Kidney epithelial cell (primary cell): ENCODE data around the gene PTGES3L. TPM values are rescaled to one million over a fixed set of nuclear protein-coding genes. Genes with fewer than 3 reads are reported as not detected.
"Not testable (repeated sequence)": the region's sequence is repeated elsewhere in the genome, so short reads cannot be mapped to it uniquely, and the experiment has no call there.

ENCODE experiments used
- DNase-seq: peaks from one replicate; pipeline ENCODE4 v3.0.0-alpha.2; 2010; ENCODE audit warnings: low read depth
- H3K27me3 ChIP-seq: 2 replicates; pipeline ENCODE4 v1.6.0; 2011; ENCODE audit warnings: low read length; ENCODE audit not compliant: control insufficient read depth, insufficient read depth
- H3K36me3 ChIP-seq: 2 replicates; pipeline ENCODE4 v1.5.1; 2011; ENCODE audit warnings: low read length; ENCODE audit not compliant: control insufficient read depth, insufficient read depth
- H3K4me3 ChIP-seq: 2 replicates; pipeline ENCODE4 v1.5.1; 2011; ENCODE audit warnings: low read depth, mild to moderate bottlenecking, control low read depth, low read length
- CTCF ChIP-seq: IDR thresholded peaks from 2 replicates; pipeline ENCODE4 v1.5.1; 2011; ENCODE audit warnings: mild to moderate bottlenecking, moderate library complexity, low read length, control low read depth, inconsistent platforms; ENCODE audit not compliant: insufficient read depth, poor library complexity, severe bottlenecking
- total RNA-seq: library from RNA; depleted of rRNA; stranded (reverse); fragments of >200 nt; gene quantifications from 2 replicates; pipeline ENCODE4 v1.2.3, GENCODE V29; 2015

PTGES3L gene
- total RNA-seq, 1 donor from 2014 or later: 1.2 TPM

DNA sequence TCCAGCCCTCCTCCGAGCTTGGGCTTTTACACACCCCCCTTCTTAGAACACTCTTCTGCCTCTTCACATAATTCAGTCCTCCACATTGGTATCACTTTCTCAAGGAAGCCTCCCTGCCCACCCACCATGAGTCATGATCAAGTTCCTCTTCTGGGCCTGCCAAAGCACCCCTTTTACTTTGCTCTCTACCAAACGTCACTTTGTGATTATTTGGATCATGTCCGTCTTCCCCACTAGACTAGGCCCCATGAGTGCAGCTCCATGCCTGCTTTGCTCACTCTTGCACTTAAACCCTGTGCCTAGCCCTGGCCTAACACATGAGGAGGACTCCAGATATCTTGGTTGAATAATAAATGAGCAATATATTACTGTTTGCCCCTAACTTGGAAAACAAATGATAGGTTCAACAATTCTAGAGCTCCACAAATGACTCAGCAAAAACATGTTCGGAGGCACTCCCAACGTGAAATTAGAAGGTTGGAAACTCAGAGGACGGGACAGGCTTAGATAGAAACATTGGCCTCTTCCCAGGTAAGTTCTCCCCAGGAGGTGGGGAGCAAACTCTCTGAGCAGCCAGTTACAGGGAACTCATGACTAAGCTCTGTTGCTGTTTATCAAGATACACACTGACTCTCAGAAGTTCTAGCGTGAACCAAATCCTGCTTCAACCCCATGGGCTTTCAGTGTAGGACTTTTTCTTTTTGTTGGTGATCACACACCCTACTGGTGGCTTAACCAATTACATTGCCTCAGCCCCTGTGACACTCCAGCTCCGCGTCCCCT is 51.0 kb downstream of the PTGES3L start:
- peak; percentile 45 for DNase-seq
- Histone ChIP-seq H3K4me3 (no peak overlapping the region), H3K36me3 (no peaks in the 10 kb centered on the region), H3K27me3 (peaks cover 2% of the 10 kb centered on the region)
- peak; percentile 57 for TF ChIP-seq CTCF

DNA sequence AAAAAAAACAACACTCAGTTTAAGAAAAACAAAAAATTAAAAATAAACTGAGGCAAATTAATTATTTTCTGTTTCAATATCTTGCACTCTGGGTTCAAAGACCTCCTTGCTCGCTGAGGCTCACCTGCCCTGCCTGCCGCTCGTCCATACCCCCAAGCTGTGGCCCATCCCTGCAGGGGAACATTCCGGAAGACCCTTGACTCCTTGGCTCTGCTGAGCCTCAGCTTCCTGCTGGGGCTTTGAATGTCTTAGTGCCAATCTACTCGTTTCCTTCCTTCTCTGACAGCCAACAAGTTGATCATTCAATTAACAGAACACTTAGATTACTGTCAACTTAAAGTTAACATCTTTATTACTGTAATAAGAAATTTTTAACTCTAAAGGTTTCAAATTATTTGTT is 55.0 kb downstream of the PTGES3L start:
- no peaks in the 10 kb centered on the region for H3K27me3 ChIP-seq
- no peaks in the 10 kb centered on the region for H3K36me3 ChIP-seq
- H3K4me3 ChIP-seq: no peak overlapping the region
- DNase-seq: no peak
- no peak for TF ChIP-seq CTCF

GRCh38 chr17:42923472-42923871 is 56.4 kb downstream of the PTGES3L start:
- not testable (repeated sequence) for H3K4me3 ChIP-seq, DNase-seq, H3K27me3 ChIP-seq, H3K36me3 ChIP-seq

- Histone ChIP-seq H3K27me3 (no peaks in the 10 kb centered on the region), H3K4me3 (no peak overlapping the region), H3K36me3 (no peaks in the 10 kb centered on the region)
- TF ChIP-seq CTCF: no peak
- no peak for DNase-seq
Observed at GRCh38 chr17:42922294-42922693, 57.6 kb downstream of the PTGES3L start.

DNA sequence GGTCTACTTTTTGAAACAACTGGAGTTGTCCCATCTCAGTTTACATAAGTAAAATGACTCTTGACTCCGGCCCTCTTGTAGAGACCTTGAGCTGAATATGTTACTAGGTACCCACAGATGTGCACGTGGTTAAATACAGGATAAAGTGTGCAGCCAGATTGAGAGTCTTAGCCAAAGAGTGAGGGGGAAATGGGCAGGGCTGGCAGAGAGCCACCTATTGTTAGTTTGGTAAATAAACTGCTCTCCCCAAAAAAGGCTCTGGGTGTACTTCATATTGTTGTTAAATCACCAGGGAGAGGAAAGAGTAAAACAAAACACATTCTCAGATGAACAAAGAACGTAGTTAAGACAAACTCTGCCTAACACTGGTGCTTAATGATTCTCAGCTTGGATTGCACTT is 59.0 kb downstream of the PTGES3L start:
- no peak for TF ChIP-seq CTCF
- no peak overlapping the region for H3K4me3 ChIP-seq
- no peaks in the 10 kb centered on the region for H3K27me3 ChIP-seq
- no peak for DNase-seq
- no peaks in the 10 kb centered on the region for H3K36me3 ChIP-seq

GRCh38 chr17:42920106-42920900 is 59.6 kb downstream of the PTGES3L start:
- no peak for DNase-seq
- Histone ChIP-seq H3K36me3 (no peaks in the 10 kb centered on the region), H3K4me3 (no peak overlapping the region), H3K27me3 (no peaks in the 10 kb centered on the region)
- no peak for TF ChIP-seq CTCF

GRCh38 chr17:42919522-42920077 is 60.3 kb downstream of the PTGES3L start:
- not testable (repeated sequence) for H3K27me3 ChIP-seq, DNase-seq, H3K4me3 ChIP-seq, H3K36me3 ChIP-seq
